ENCODE measurements around the gene UBA6. TPM values are rescaled to one million over a fixed set of nuclear protein-coding genes. Genes with fewer than 3 reads are reported as not detected.

Gene UBA6
- total RNA-seq, 1 donor from 2014 or later: 141 TPM

GRCh38 chr4:67616478-67616877 is 84.5 kb downstream of the UBA6 start:
- no peaks in the 10 kb centered on the region for H3K9me3 Mint-ChIP-seq (ENCODE audit: unreplicated experiment)
- Histone ChIP-seq H3K36me3 (ENCODE audit: insufficient read depth, low read length) (peaks cover 15% of the 10 kb centered on the region), H3K4me1 (ENCODE audit: insufficient read depth, low read length) (no peaks in the 10 kb centered on the region), H3K4me3 (ENCODE audit: insufficient read depth, low read depth, low read length) (no peak overlapping the region), H3K27me3 (ENCODE audit: insufficient read depth, low read length) (no peaks in the 10 kb centered on the region), H3K27ac (ENCODE audit: low read depth, low read length) (no peak overlapping the region), H2AFZ (ENCODE audit: low read depth, low read length) (no peak overlapping the region), H3K9ac (ENCODE audit: low read length) (no peak overlapping the region), H4K20me1 (ENCODE audit: insufficient read depth, low read length) (no peaks in the 10 kb centered on the region), H3K79me2 (ENCODE audit: insufficient read depth, low read length) (no peaks in the 10 kb centered on the region), H3K9me3 (ENCODE audit: insufficient read depth, low read depth, low read length) (no peaks in the 10 kb centered on the region), H3K4me2 (ENCODE audit: low read length) (no peak overlapping the region)
- FAIRE-seq (no peak), DNase-seq (ENCODE audit: low read depth) (no peak)
- TF ChIP-seq, protein P1, sequence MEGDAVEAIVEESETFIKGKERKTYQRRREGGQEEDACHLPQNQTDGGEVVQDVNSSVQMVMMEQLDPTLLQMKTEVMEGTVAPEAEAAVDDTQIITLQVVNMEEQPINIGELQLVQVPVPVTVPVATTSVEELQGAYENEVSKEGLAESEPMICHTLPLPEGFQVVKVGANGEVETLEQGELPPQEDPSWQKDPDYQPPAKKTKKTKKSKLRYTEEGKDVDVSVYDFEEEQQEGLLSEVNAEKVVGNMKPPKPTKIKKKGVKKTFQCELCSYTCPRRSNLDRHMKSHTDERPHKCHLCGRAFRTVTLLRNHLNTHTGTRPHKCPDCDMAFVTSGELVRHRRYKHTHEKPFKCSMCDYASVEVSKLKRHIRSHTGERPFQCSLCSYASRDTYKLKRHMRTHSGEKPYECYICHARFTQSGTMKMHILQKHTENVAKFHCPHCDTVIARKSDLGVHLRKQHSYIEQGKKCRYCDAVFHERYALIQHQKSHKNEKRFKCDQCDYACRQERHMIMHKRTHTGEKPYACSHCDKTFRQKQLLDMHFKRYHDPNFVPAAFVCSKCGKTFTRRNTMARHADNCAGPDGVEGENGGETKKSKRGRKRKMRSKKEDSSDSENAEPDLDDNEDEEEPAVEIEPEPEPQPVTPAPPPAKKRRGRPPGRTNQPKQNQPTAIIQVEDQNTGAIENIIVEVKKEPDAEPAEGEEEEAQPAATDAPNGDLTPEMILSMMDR (IDR thresholded peaks at IDR 0.05; ENCODE audit: insufficient read depth, low read depth, low read length): no peak
- TF ChIP-seq EZH2 (IDR thresholded peaks at IDR 0.05; ENCODE audit: insufficient read depth, low read length): no peak
- H3K36me3 Mint-ChIP-seq (ENCODE audit: low read depth, unreplicated experiment): peaks cover 10% of the 10 kb centered on the region
- no peak overlapping the region for H3K4me3 Mint-ChIP-seq (ENCODE audit: unreplicated experiment)
- H3K27me3 Mint-ChIP-seq (ENCODE audit: low read depth, unreplicated experiment): no peaks in the 10 kb centered on the region
- no peaks in the 10 kb centered on the region for H3K4me1 Mint-ChIP-seq (ENCODE audit: low read depth, unreplicated experiment)
- no peak overlapping the region for H3K27ac Mint-ChIP-seq (ENCODE audit: unreplicated experiment)

GRCh38 chr4:67615119-67615518 is 85.8 kb downstream of the UBA6 start:
- no peak for FAIRE-seq
- H3K36me3 ChIP-seq (ENCODE audit: insufficient read depth, low read length): peaks cover 15% of the 10 kb centered on the region

DNA sequence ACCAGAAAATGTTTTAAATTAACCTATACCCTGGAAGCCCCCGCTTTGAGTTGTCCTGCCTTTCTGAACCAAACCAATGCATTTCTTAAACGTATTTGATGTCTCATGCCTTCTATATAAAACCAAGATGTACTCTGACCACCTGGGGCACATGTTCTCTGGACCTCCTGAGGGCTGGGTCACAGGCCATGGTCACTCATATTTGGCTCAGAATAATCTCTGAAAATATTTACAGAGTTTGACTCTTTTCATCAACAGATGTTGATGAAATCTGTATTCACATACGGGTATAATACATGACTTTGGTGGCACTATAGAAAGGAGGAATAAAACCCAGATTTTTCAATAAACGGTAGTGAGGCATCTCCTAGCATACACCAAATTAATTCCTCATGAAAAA is 86.8 kb downstream of the UBA6 start:
- Histone ChIP-seq H3K4me2 (ENCODE audit: low read length) (no peak overlapping the region), H3K79me2 (ENCODE audit: insufficient read depth, low read length) (no peaks in the 10 kb centered on the region), H3K4me3 (ENCODE audit: insufficient read depth, low read depth, low read length) (no peak overlapping the region), H3K4me1 (ENCODE audit: insufficient read depth, low read length) (no peaks in the 10 kb centered on the region), H3K36me3 (ENCODE audit: insufficient read depth, low read length) (peaks cover 15% of the 10 kb centered on the region), H3K9ac (ENCODE audit: low read length) (no peak overlapping the region), H4K20me1 (ENCODE audit: insufficient read depth, low read length) (no peaks in the 10 kb centered on the region), H3K9me3 (ENCODE audit: insufficient read depth, low read depth, low read length) (no peaks in the 10 kb centered on the region), H2AFZ (ENCODE audit: low read depth, low read length) (no peak overlapping the region), H3K27ac (ENCODE audit: low read depth, low read length) (no peak overlapping the region), H3K27me3 (ENCODE audit: insufficient read depth, low read length) (no peaks in the 10 kb centered on the region)
- Mint-ChIP-seq H3K27ac (ENCODE audit: unreplicated experiment) (no peak overlapping the region), H3K27me3 (ENCODE audit: low read depth, unreplicated experiment) (no peaks in the 10 kb centered on the region), H3K9me3 (ENCODE audit: unreplicated experiment) (no peaks in the 10 kb centered on the region), H3K4me1 (ENCODE audit: low read depth, unreplicated experiment) (no peaks in the 10 kb centered on the region), H3K36me3 (ENCODE audit: low read depth, unreplicated experiment) (peaks cover 10% of the 10 kb centered on the region), H3K4me3 (ENCODE audit: unreplicated experiment) (no peak overlapping the region)
- no peak for TF ChIP-seq EZH2 (IDR thresholded peaks at IDR 0.05; ENCODE audit: insufficient read depth, low read length)
- TF ChIP-seq, protein P1 (IDR thresholded peaks at IDR 0.05; ENCODE audit: insufficient read depth, low read depth, low read length): no peak
- no peak for DNase-seq (ENCODE audit: low read depth)
- no peak for FAIRE-seq

More at GRCh38 chr4:67615119-67615518, 85.8 kb downstream of the UBA6 start:
- no peak overlapping the region for H2AFZ ChIP-seq (ENCODE audit: low read depth, low read length)
- TF ChIP-seq, protein P1 (IDR thresholded peaks at IDR 0.05; ENCODE audit: insufficient read depth, low read depth, low read length): no peak
- no peak for TF ChIP-seq EZH2 (IDR thresholded peaks at IDR 0.05; ENCODE audit: insufficient read depth, low read length)
- H3K4me3 ChIP-seq (ENCODE audit: insufficient read depth, low read depth, low read length): no peak overlapping the region
- DNase-seq (ENCODE audit: low read depth): no peak
- H3K79me2 ChIP-seq (ENCODE audit: insufficient read depth, low read length): no peaks in the 10 kb centered on the region
- H3K27ac Mint-ChIP-seq (ENCODE audit: unreplicated experiment): no peak overlapping the region
- no peak overlapping the region for H3K4me2 ChIP-seq (ENCODE audit: low read length)
- no peak overlapping the region for H3K27ac ChIP-seq (ENCODE audit: low read depth, low read length)
- H3K4me3 Mint-ChIP-seq (ENCODE audit: unreplicated experiment): no peak overlapping the region
- H3K9me3 Mint-ChIP-seq (ENCODE audit: unreplicated experiment): no peaks in the 10 kb centered on the region
- no peaks in the 10 kb centered on the region for H3K27me3 ChIP-seq (ENCODE audit: insufficient read depth, low read length)
- no peaks in the 10 kb centered on the region for H3K4me1 ChIP-seq (ENCODE audit: insufficient read depth, low read length)
- H3K36me3 Mint-ChIP-seq (ENCODE audit: low read depth, unreplicated experiment): peaks cover 10% of the 10 kb centered on the region
- no peaks in the 10 kb centered on the region for H3K4me1 Mint-ChIP-seq (ENCODE audit: low read depth, unreplicated experiment)
- no peaks in the 10 kb centered on the region for H4K20me1 ChIP-seq (ENCODE audit: insufficient read depth, low read length)
- no peak overlapping the region for H3K9ac ChIP-seq (ENCODE audit: low read length)
- no peaks in the 10 kb centered on the region for H3K27me3 Mint-ChIP-seq (ENCODE audit: low read depth, unreplicated experiment)
- no peaks in the 10 kb centered on the region for H3K9me3 ChIP-seq (ENCODE audit: insufficient read depth, low read depth, low read length)

Data from astrocyte (in vitro differentiated cells and primary cell).